GM18526 (cell line): ENCODE measurements around the gene ZNF566.

Source experiments
- POLR2A ChIP-seq: IDR thresholded peaks from 3 replicates; pipeline ENCODE4 v1.6.1; 2011; ENCODE audit not compliant: insufficient read length; ENCODE audit errors: extremely low read depth

Gene ZNF566

DNA sequence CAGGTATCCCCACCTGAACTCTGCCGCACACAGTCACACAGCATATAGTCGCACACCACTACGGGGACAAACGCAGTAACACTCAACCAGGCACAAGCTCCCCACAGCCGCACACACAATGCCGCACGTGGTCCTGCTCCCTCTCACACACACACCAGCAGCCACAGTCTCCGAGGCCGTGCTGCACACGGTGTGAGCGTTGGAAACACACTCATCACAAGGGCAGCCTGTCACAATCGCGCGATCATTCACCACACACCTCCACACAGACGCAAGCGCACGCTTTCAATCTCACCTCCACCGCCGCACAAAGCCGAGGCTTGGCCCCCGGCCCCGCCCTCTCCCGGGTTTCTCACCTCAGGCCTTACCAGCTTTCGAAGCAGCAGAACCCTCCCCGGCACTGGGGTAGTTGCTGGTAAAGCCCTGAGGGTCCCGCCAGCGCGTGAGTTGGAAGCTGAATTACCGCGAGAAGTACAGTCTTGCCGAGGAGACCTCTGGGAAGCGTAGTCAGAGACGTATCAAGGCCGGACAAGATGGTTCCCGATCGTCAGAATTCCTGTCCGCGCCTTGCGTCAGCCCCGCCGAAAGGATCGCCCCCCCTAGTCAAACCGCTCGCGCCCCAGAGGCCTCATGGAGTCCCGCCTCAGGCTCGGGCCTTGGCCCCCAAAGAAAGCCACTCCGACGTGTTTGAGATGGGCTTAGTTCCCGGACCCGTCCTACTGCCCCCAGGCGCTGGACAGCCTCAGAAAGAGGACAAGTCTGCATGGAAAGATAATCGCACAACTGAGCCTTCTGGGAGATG is at the start of gene ZNF566:
ZNF566 (minus strand) TSS at position 444 of the 802 bp plus-strand sequence. CDS start 13,004 bp downstream, outside the sequence.
- peak; percentile 64 for TF ChIP-seq POLR2A

DNA sequence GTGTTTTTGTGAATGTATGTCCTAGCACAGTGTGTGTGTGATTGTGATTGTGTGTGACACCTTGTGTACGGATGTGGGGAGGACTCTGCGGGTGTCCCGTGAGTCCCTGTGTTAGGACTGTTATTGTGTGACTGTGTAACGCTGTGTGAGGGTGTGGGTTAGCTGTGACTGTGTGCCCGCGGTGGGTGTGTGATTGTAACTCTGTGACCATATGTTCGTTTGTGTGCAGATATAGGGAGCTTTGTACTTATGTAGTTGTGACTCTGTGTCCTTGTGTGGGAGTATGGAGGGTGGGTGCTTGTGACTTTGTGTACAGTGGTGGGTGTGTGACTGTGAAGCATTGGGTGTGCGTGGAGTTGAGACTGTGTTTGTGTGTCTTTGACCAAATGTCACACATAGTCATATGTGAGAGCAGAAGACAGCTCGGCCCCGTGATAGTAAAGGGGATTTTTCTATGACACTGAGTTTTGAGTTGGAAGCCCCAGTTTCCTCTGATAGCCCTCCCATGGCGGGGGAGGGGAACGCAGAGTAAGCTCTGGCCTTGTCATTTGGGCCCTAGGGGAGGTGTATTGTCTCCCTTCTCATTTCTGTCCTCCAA is 39.7 kb upstream of the ZNF566 start:
- no peak for TF ChIP-seq POLR2A

DNA sequence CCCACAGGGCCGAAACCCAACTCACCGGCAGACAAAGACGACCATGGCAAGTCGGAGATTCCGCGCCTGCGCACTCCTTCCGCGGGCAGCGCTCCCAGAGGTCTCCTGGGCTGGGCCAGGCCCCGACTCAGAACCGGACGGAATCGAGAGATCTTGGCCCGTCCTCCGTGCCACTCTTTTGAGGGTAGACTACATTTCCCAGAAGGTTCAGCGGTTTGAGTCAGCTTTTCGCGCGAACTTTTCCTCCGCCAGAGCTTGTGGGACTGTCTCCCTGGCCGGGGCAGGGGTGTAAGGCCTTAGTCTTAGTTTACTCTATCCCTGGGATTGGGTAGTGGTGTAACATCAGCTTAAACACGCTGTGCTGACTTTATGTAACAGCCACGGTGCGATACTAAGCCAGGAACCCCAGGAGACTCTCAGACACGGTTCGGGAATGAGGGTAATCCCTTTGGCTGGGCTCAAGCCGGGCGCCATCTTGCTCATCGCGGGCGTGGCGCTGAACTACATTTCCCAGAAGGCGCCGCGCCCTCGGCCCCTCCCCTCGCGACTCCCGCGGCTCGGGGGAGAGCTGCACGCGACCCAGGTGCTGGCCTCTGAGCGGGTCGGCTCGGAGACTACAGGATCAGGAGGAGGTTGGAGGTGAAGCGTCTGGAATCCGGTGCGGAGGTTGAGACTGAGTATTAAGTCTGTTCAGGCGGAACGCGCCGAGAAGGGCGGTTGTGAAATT is 39.0 kb upstream of the ZNF566 start, which contains the start of gene ZNF260:
ZNF260 (minus strand) TSS at position 78 of the 727 bp plus-strand sequence. CDS start 13,033 bp downstream, outside the sequence.
- peak; percentile 74 for TF ChIP-seq POLR2A

DNA sequence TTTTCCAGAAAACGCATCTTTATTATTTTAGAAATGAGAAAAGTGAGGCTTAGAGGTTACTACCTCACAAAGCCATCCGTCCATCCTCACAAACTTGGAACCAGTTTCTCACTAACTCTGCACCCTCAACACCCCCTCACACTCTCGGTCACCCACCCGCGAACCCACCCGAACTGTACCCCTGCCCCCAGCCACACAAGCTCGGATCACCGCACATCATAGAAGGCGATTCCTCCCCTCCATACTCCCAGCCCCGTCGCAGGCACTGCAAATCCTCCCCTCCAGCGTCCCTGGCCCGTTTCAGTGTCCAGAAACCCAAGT is 38.5 kb upstream of the ZNF566 start:
- TF ChIP-seq POLR2A = no peak

DNA sequence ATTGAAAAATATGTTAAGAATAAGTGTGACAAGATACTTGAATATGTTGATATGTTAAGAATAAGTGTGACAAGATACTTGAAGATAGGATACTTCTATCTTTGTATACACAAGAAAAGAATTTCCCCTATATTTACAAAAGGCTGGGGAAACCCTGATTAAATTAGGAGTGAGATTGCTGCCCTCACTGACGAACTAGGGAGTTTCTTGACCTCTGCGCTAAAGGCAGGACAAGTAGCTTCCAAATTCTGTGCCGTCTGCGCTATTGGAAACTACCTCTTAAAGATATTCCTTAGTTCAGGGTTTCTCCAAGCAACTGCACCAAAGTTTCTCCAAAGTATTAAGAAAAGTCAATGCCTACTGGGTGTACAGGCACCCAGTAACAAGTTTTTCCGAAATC is 38.0 kb upstream of the ZNF566 start:
- TF ChIP-seq POLR2A = no peak

DNA sequence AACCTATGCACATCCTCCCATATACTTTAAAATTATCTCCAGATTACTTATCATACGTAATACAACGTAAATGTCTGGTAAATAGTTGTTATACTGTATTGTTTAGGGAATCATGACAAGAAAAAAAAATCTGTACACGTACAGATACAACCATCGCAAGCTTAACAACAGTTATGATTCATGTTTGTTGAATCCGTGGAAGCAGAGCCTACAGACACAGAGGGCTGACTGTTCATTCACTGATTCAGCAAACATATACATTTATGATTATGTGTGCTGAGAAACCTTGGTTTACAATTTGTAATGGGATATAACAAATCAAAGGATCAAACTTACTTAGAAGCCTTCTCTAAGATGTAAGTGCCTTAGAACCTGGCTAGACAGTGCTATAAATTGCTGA is 37.2 kb upstream of the ZNF566 start:
- no peak for TF ChIP-seq POLR2A

DNA sequence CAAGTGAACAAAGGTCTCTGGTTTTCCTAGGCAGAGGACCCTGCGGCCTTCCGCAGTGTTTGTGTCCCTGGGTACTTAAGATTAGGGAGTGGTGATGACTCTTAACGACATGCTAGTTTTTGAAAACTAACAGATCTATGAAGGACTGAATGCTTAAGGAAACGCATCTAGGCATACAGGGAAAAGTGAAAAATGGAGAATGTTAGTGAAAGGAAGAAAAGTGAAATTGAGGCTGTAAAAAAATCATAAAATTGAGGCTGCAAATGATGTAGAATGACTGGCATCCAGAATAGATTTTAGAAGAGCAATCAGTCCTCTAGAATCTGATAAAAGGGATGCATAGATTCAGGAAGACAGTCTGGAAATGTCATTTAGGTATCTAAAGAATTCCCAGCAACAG is 35.3 kb upstream of the ZNF566 start:
- no peak for TF ChIP-seq POLR2A

DNA sequence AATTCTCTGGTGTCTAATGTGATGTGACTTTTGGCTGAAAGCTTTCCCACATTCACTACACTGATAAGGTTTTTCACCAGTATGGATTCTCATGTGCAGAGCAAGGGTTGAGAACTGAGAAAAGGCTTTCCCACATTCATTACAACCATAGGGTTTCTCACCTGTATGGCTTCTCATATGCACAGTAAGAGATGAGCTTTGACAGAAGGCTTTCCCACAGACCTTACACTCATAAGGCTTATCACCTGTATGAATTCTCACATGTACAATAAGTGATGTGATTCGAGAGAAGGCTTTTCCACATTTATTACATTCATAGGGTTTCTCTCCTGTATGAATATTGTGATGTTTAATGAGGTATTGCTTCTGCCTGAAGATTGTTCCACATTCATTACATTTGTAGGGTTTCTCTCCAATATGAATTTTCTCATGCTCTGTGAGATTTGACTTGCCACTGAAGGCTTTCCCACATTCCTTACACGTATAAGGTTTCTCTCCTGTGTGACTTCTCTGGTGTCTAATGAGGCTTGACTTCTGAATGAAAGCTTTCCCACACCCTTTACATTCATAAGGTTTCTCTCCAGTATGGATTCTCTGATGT is 24.8 kb upstream of the ZNF566 start:
- no peak for TF ChIP-seq POLR2A

DNA sequence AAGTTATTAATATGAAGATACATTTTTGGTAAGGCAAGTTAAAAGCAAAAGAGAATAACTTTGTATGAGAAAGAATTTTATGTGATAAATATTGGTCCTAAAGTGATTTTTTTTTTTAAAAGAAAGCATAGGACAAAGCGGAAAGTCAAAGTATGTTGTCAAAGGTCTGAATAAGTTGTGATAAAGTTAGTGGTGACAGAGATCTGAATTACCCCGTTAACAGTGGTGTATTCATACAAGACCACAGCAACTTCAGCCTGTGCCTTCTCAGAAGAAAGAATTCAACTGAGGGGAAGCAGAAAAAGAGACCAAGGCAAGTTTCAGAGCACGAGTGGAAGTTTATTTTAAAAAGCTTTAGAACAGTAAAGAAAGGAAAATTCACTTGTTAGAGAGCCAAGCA is 19.0 kb upstream of the ZNF566 start:
- no peak for TF ChIP-seq POLR2A

DNA sequence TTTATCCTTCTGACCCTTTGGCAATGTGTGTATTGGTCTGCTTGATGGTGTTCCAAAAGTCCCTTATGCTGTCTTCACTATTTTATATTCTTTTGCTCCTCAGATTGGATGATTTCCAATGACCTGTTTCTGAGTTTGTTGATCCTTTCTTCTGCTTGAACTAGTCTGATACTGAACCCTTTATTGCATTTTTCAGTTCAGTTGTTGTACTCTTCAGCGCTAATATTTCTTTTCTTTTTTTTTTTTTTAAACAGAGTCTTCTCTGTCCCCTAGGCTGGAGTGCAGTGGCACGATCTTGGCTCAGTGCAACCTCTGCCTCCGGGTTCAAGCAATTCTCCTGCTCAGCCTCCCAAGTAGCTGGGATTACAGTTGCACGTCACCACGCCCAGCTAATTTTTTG is 12.6 kb upstream of the ZNF566 start:
- no peak for TF ChIP-seq POLR2A

DNA sequence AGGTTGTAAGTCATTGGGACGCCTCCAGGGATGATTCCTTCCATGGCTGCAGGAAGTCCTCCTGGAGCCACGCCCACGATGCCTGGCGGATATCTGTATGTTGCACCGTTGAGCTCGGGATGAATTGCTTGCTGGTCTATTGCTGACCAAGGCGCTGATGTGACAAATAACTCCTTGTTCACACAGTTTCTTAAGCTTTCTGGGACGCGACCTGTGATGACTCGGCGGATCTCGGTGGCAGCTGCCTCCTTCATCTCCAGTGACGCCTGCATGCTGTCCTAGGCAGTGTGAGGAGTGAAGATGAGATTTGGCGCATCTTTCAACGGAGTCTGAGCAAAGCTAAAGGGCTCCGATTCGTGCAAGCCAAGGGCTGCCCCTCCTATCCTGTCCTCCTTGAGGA is 7.6 kb upstream of the ZNF566 start:
- no peak for TF ChIP-seq POLR2A

DNA sequence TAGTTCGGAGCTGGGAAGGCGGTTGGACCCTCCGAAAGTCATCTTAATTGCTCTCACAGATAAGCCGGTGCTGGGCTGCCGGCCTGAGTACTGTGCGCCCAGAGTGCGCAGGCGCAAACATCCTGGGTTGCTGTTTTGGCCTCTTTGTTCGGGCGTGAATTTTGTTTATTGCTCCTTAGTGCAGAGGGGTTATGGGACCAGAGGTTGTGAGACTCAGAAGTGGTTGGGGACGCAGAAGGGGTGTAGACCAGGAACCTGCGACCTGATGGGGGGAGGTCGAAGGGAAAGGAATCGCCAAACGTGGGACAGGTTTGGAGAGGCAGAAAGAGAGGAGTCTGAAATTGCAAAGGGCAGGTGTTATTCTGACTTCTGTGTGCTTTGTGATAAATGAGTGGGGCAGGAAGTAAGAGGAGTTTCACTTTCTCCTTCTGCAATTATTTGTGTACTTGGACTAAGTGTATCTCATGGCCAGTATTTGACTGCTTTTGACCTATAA is 607 bp upstream of the ZNF566 start:
- TF ChIP-seq POLR2A = peak; percentile 34

DNA sequence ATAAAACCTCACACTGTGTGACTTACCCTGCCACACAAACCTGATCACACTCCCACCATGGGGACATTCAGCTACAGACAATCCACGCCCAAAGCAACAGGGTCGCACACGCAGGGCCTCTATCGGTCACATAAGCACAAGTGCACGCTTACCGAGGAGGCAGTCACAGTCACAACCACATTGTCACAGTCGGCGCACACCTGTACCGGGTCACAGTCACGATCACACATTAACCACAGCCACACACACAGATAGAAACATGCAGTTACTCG is 579 bp downstream of the ZNF566 start:
- no peak for TF ChIP-seq POLR2A

DNA sequence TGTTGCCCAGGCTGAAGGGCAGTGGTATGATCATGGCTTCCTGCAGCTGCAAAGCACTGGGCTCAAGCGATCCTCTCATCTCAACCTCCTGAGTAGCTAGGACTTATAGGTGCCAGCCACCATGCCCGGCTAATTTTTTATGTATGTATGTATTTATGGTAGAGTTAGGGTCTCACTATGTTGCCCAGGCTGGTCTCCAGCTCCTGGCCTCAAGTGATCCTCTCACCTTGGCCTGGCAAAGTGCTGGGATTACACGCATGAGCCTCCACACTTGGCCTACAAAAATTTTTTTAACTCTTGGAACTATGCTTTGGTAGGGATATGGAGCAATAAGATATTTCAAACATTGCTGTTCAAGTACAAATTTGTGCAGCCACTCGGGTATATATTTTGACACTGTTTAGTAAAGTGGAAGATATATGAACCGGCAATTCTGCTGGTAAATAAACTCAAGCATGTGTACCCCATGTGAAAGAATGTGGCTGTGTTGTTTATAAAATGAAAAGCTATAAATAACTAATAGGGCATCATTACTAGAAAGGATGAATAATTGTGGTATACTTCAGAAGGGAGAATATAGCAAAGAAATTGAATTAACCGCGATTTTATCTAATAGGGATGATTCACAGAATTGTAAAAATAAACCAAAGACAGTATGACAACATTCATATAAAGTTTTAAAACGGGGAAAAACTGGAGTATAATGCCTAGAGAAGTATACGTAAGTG is 1.1 kb downstream of the ZNF566 start:
- TF ChIP-seq POLR2A = no peak

DNA sequence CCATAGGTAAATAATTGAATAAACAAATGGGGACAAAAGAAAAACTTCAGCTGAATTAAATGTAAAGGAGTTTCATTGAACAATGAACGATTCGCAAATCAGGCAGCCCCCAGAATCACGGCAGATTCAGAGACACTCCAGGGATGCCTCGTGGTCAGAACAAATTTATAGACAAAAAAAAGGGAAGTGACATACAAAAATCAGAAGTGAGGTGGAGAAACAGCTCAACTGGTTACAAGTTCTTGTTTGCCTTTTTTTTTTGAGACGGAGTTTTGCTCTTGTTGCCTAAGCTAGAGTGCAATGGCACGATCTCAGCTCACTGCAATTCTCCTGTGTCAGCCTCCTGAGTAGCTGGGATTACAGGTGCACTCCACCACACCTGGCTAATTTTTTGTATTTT is 5.7 kb downstream of the ZNF566 start:
- TF ChIP-seq POLR2A = no peak

DNA sequence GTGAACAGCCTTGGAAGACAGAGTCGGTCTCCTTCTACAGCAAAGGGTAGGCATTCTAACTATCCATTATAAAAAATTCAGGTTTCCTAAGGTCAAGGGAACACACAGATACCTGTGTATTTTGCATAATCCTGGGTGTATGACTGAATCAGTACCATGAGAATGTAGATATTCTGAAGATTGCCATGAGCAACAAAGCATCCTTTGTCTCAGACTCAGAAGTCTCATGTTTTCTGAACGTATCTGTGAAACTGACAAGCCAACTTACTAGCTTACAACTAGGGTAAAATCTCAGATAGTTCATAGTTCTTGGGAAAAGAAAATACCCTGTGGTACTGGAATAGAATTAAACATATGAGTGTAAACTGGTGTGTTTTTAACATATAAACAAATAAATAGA is 6.5 kb downstream of the ZNF566 start:
- no peak for TF ChIP-seq POLR2A

DNA sequence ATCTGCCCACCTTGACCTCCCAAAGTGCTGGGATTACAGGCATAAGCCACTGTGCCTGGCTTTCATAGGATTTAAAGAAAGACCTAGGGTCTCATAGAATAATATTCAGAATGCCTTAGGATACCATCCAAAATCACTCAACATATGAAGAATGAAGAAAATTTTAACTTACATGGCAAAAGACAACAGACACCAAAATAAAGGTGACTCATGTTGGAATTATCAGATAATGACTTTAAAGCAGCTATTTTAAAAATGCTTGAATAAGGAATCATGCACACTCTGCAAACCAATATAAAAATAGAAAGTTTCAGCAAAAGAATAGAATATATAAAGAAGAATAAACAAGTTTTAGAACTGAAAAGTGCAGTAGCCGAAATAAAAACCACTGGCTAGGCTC is 29.3 kb downstream of the ZNF566 start:
- TF ChIP-seq POLR2A = no peak
